Measurements from ENCODE around the gene THBS4. TPM values are rescaled to one million over a fixed set of nuclear protein-coding genes. Genes with fewer than 3 reads are reported as not detected.

THBS4 gene
- total RNA-seq, 2 experiments from 2014 or later = 0.64 to 0.85 TPM

Other genes starting within 250 kb of the THBS4 start
- gene MTX3, start 44.1 kb upstream of the THBS4 start, total RNA-seq = 10 to 100 TPM; 15.5 to 15.6 TPM
- gene SERINC5, start 220.7 kb downstream of the THBS4 start, total RNA-seq = 10 to 100 TPM; 85.7 to 88.8 TPM

All from activated CD4-positive, alpha-beta T cell treated with anti-CD3 and anti-CD28 coated beads, Interleukin-2, amount 10 ng/mL, durations not matched to agents 7 days and 5 days (primary cell).